HepG2 (cell line): ENCODE data around the gene SERINC1. TPM values are rescaled to one million over a fixed set of nuclear protein-coding genes. Genes with fewer than 3 reads are reported as not detected.
A peak's percentile ranks its signal among the peaks of the same experiment; 100 is the strongest.

ENCODE experiments used
- ATAC-seq: fragments of 200-7000 bp; cut with Tn5 transposase; 3 replicates; pipeline ENCODE4 v1.9.1; 2020; ENCODE audit warnings: mild to moderate bottlenecking, moderate library complexity
- BruUV-seq: library from RNA; stranded (reverse); fragments of 400-500 nt; replicated peaks from 2 replicates; lab custom pipeline; 2021; lab: Mats Ljungman, UMichigan
- CTCF ChIA-PET: fragments of 300-600 bp; formaldehyde crosslinking; extraction: SDS; loops from one replicate; lab custom pipeline; 2021; ENCODE audit warnings: low total read pairs, inconsistent platforms, low intra/inter-chr PET ratio; lab: Yijun Ruan, JAX
- POLR2A ChIA-PET: fragments of 350-600 bp; sonication (Branson Sonifier 250); formaldehyde crosslinking; loops from one replicate; lab custom pipeline; 2020; ENCODE audit warnings: antibody characterized with exemption, inconsistent platforms; lab: Yijun Ruan, JAX
- DNase-seq: peaks from one replicate; pipeline ENCODE4 v3.0.0-alpha.2; 2015; ENCODE audit warnings: low spot score
- FAIRE-seq: peaks from 3 replicates; lab custom pipeline; 2011; peaks lifted over from hg19 to GRCh38; lab: Jason Lieb, UNC
- H2AFZ ChIP-seq: one replicate; pipeline ENCODE4 v1.6.1; 2011; ENCODE audit warnings: low read length, inconsistent platforms
- H3K27ac ChIP-seq: fragments of 300-600 bp; 3 replicates; pipeline ENCODE4 v1.8.0; 2011; ENCODE audit warnings: mixed run types, mild to moderate bottlenecking, mixed read lengths, low read length, inconsistent platforms; ENCODE audit not compliant: insufficient read depth; ENCODE audit errors: extremely low read length
- H3K27me3 ChIP-seq, 2 experiments: fragments of 200-600 bp in 1 of 2; 2 replicates in 1 of 2; 3 replicates in 1 of 2; pipeline versions ENCODE4 v1.6.0 to v1.8.0; 2011; ENCODE audit warnings: low read length in 2 of 2, mild to moderate bottlenecking in 2 of 2, moderate library complexity in 2 of 2, inconsistent platforms in 1 of 2; ENCODE audit not compliant: insufficient read depth in 2 of 2, control insufficient read depth in 1 of 2
- H3K36me3 ChIP-seq, 2 experiments: fragments of 200-600 bp in 1 of 2; replicated peaks in 1 of 2; 2 replicates in 1 of 2; 3 replicates in 1 of 2; pipeline versions ENCODE4 v1.5.1 to v1.8.0; 2011; ENCODE audit warnings: low read length in 2 of 2, inconsistent platforms in 1 of 2; ENCODE audit not compliant: insufficient read depth in 2 of 2, control insufficient read depth in 1 of 2
- H3K4me1 ChIP-seq: 2 replicates; pipeline ENCODE4 v1.5.1; 2012; ENCODE audit warnings: low read length, inconsistent platforms; ENCODE audit not compliant: insufficient read depth
- H3K4me2 ChIP-seq: 2 replicates; pipeline ENCODE4 v1.6.0; 2011; ENCODE audit warnings: low read depth, low read length, inconsistent platforms
- H3K4me3 ChIP-seq, 3 experiments: fragments of 200-600 bp in 1 of 3; sonication (generic), shearing (Covaris generic) in 1 of 3; replicated peaks in 1 of 3; 2 replicates each; pipeline ENCODE4 v1.5.1; 2011 to 2016; ENCODE audit warnings: low read length in 3 of 3, inconsistent platforms in 2 of 3, low read depth in 2 of 3, mild to moderate bottlenecking in 2 of 3, control low read depth in 1 of 3, mixed read lengths in 1 of 3; ENCODE audit not compliant: insufficient read depth in 1 of 3
- H3K79me2 ChIP-seq: one replicate; pipeline ENCODE4 v1.6.1; 2011; ENCODE audit warnings: low read length, inconsistent platforms; ENCODE audit not compliant: insufficient read depth
- H3K9ac ChIP-seq: 2 replicates; pipeline ENCODE4 v1.6.0; 2011; ENCODE audit warnings: mild to moderate bottlenecking, low read depth, low read length, inconsistent platforms; ENCODE audit not compliant: insufficient read depth
- H3K9me3 ChIP-seq: 2 replicates; pipeline ENCODE4 v1.5.1; 2012; ENCODE audit warnings: mild to moderate bottlenecking, low read length
- H4K20me1 ChIP-seq: 2 replicates; pipeline ENCODE4 v1.6.0; 2011; ENCODE audit warnings: inconsistent platforms, mild to moderate bottlenecking, low read length, moderate library complexity; ENCODE audit not compliant: insufficient read depth
- CCAR2 ChIP-seq: fragments of 200-400 bp; formaldehyde crosslinking; optimal IDR thresholded peaks from 2 replicates; pipeline ENCODE3; 2018; ENCODE audit warnings: low read depth, mild to moderate bottlenecking, low read length, moderate library complexity
- DPF2 ChIP-seq: sonication (generic); formaldehyde crosslinking; IDR thresholded peaks from 2 replicates; pipeline ENCODE4 v1.4.0; 2020; ENCODE audit warnings: mild to moderate bottlenecking, low read depth, missing genetic modification reagents, borderline replicate concordance
- ELF1 ChIP-seq: sonication (generic); formaldehyde crosslinking; IDR thresholded peaks from 2 replicates; pipeline ENCODE4 v1.4.0; 2020; ENCODE audit warnings: missing genetic modification reagents
- HNRNPK ChIP-seq: fragments of 200-400 bp; formaldehyde crosslinking; IDR thresholded peaks from 2 replicates; pipeline ENCODE4 v1.6.1; 2018; ENCODE audit warnings: low read length, low read depth, moderate library complexity, mild to moderate bottlenecking; ENCODE audit not compliant: poor library complexity, severe bottlenecking
- SMC3 ChIP-seq: IDR thresholded peaks from 2 replicates; pipeline ENCODE4 v1.6.1; 2011; ENCODE audit warnings: low read length, improper control_type of control experiment
- TARDBP ChIP-seq: sonication (generic); formaldehyde crosslinking; IDR thresholded peaks from 2 replicates; pipeline ENCODE4 v1.8.0; 2022; ENCODE audit warnings: mild to moderate bottlenecking, missing genetic modification reagents
- TBP ChIP-seq: sonication (generic); formaldehyde crosslinking; IDR thresholded peaks from 2 replicates; pipeline ENCODE4 v1.5.0; 2020; ENCODE audit warnings: missing genetic modification reagents
- TOPORS ChIP-seq: sonication (generic); formaldehyde crosslinking; IDR thresholded peaks from 2 replicates; pipeline ENCODE4 v1.8.0; 2023; ENCODE audit warnings: mild to moderate bottlenecking, missing genetic modification reagents
- ZFX ChIP-seq: sonication (generic); formaldehyde crosslinking; IDR thresholded peaks from 2 replicates; pipeline ENCODE4 v1.4.0; 2020; ENCODE audit warnings: mild to moderate bottlenecking, low read depth, missing genetic modification reagents, moderate library complexity
- ZFY ChIP-seq: sonication (generic); formaldehyde crosslinking; IDR thresholded peaks from 2 replicates; pipeline ENCODE4 v1.4.0; 2020; ENCODE audit warnings: missing genetic modification reagents
- ZNF33A ChIP-seq: sonication (generic); formaldehyde crosslinking; IDR thresholded peaks from 2 replicates; pipeline ENCODE4 v1.5.1; 2020; ENCODE audit warnings: missing genetic modification reagents, mild to moderate bottlenecking, moderate library complexity, borderline replicate concordance
- ZNF709 ChIP-seq: sonication (generic); formaldehyde crosslinking; IDR thresholded peaks from 2 replicates; pipeline ENCODE4 v1.5.0; 2020; ENCODE audit warnings: mild to moderate bottlenecking, missing genetic modification reagents
- WGBS: methylation state at CpG from one replicate; pipeline ENCODE4 v1.1.6; 2017; ENCODE audit warnings: low lambda C conversion rate; 5-methylcytosine and 5-hydroxymethylcytosine counted together
- in situ Hi-C: cut with HindIII; loops from 2 replicates; pipeline ENCODE4 v1.10.0; 2017; ENCODE audit warnings: low pct_unique_long_range_greater_than_20kb; ENCODE audit not compliant: extremely low pct_ligation_motif_present
- intact Hi-C: fragments of 100-400 bp; cut with micrococcal nuclease; formaldehyde crosslinking; loops from one replicate; pipeline ENCODE4 v1.10.0; 2022; ENCODE audit not compliant: unreplicated experiment
- polyA plus RNA-seq, 8 experiments: library from polyadenylated mRNA; depleted of rRNA in 3 of 8; stranded (reverse) in 7 of 8; unstranded in 1 of 8; fragments of >200 nt; fragmentation: Illumina TruSeq in 4 of 8; extraction: Trizol in 4 of 8; gene quantifications; 2 replicates each; pipeline versions ENCODE4 v1.2.1 to v1.2.3, GENCODE V29; 2011 to 2016; ENCODE audit warnings: low read depth in 4 of 8, missing spikeins in 1 of 8, mixed read lengths in 1 of 8; ENCODE audit not compliant: insufficient read depth in 1 of 8
- total RNA-seq, 5 experiments: library from RNA; depleted of rRNA; stranded (reverse); fragments of >200 nt; fragmentation: Illumina TruSeq; extraction: Trizol; gene quantifications; 2 replicates each; pipeline ENCODE4 v1.2.3, GENCODE V29; 2016; ENCODE audit warnings: low read depth in 1 of 5
- TF ChIP-seq, protein P1 (sequence below): sonication (generic); formaldehyde crosslinking; IDR thresholded peaks from 2 replicates; pipeline ENCODE4 v1.8.0; 2022; ENCODE audit warnings: mild to moderate bottlenecking, missing genetic modification reagents, moderate library complexity
- TF ChIP-seq, protein P2 (sequence below): sonication (generic); formaldehyde crosslinking; IDR thresholded peaks from 2 replicates; pipeline ENCODE4 v1.5.0; 2020; ENCODE audit warnings: missing genetic modification reagents

SERINC1 gene
- total and polyA plus RNA-seq, 2 of the 13 experiments (the other 11 are each of a cell fraction or from before 2014, with no cell fraction given): 93.5 to 112 TPM

DNA sequence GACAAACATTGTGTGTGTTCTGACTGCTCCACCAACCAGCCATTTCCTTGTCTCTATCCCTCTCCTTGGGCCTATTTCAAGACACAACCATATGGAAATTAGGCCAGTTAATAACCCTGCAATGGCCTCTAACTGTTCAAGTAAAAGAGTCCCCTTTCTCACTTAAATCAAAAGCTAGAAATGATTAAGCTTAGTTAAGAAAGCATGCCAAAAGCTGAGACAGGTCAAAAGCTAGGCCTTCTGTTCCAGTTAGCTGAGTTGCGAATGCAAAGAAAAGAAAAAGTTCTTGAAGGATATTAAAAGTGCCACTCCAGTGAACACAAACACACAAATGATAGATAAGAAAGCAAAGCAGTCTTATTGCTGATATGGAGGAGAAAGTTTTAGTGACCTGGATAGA is 22.5 kb downstream of the SERINC1 start (continued):
- TF ChIP-seq TARDBP (CRISPR knock-in tag) (no peak), ELF1 (CRISPR knock-in tag) (no peak), SMC3 (no peak), TBP (CRISPR knock-in tag) (no peak), TOPORS (no peak), ZNF33A (CRISPR knock-in tag) (no peak), DPF2 (CRISPR knock-in tag) (no peak), ZFX (CRISPR knock-in tag) (no peak), ZNF709 (no peak), CCAR2 (no peak)
- TF ChIP-seq, protein P1, sequence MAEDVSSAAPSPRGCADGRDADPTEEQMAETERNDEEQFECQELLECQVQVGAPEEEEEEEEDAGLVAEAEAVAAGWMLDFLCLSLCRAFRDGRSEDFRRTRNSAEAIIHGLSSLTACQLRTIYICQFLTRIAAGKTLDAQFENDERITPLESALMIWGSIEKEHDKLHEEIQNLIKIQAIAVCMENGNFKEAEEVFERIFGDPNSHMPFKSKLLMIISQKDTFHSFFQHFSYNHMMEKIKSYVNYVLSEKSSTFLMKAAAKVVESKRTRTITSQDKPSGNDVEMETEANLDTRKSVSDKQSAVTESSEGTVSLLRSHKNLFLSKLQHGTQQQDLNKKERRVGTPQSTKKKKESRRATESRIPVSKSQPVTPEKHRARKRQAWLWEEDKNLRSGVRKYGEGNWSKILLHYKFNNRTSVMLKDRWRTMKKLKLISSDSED (CRISPR knock-in tag): no peak
- TF ChIP-seq, protein P2, sequence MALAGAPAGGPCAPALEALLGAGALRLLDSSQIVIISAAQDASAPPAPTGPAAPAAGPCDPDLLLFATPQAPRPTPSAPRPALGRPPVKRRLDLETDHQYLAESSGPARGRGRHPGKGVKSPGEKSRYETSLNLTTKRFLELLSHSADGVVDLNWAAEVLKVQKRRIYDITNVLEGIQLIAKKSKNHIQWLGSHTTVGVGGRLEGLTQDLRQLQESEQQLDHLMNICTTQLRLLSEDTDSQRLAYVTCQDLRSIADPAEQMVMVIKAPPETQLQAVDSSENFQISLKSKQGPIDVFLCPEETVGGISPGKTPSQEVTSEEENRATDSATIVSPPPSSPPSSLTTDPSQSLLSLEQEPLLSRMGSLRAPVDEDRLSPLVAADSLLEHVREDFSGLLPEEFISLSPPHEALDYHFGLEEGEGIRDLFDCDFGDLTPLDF (CRISPR knock-in tag): no peak

DNA sequence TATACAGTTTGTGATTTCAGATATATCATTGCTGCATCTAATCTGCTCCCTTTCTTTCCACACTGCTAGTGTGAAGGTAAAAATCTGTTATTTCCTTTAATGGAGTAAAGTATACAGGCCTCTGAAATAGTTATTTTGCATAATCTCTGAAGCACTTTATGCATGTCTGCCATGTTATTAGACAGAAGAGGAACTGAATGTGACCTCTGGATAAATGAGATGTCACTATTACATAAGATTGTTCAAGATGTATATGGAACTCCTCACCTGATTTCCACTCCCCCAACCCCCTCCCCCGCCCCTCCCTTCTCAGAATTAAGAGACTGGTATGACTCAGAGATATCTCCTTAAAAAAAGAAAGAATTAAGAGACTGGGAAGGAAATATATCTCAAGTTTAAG is 26.3 kb downstream of the SERINC1 start:
- Histone ChIP-seq H3K4me2 (no peak overlapping the region), H4K20me1 (no peaks in the 10 kb centered on the region), H3K4me1 (no peaks in the 10 kb centered on the region), H3K36me3 (peaks cover 13 to 63% of the 10 kb centered on the region in 2 experiments), H3K4me3 (no peak overlapping the region), H3K9ac (no peak overlapping the region), H3K79me2 (no peaks in the 10 kb centered on the region), H2AFZ (no peak overlapping the region), H3K9me3 (no peaks in the 10 kb centered on the region), H3K27me3 (no peaks in the 10 kb centered on the region; a peak in 1 of 5 replicates), H3K27ac (no peak overlapping the region)
- ChIA-PET CTCF (no interaction called here), POLR2A (interaction anchor here (1.6 kb wide), 1 partner anchor 26 kb away, joined by 4 read pairs; the partner anchor contains the start of gene SERINC1)
- FAIRE-seq: no peak
- no peak for ATAC-seq
- DNase-seq: no peak
- intact Hi-C loops: no loop called here
- 100% methylated on average over 1 of the region's 1 CpG for WGBS
- in situ Hi-C loops: no loop called here
- BruUV-seq: no TSS peak
- TF ChIP-seq ZFY (CRISPR knock-in tag) (no peak), HNRNPK (peak; percentile 75)
